ENCODE results near the gene PHKA1. TPM values are rescaled to one million over a fixed set of nuclear protein-coding genes. Genes with fewer than 3 reads are reported as not detected.

PHKA1 gene
- total and polyA plus RNA-seq, 2 donors (not counting 1 experiment from before 2014, with no cell fraction given) = 2.0 to 9.1 TPM

DNA sequence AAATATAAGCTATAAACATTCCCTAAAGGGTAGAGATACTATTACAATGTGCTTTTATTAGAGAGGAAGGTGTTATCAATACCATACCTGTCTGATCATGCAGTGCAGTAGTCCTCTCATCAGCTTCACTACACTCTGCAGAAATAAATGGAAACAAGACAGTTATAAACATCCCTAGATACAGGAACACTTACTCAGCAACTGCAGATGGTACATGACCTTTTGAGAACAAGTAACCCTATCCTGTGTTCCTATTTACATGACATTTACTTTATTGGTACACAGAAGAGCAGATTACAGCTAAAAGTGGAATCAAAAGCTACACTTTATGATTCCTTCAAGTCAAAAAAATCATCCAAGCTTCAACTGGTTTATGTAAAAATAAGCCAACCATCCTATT, 9.0 kb downstream of the PHKA1 start:
- TF ChIP-seq, protein P1, sequence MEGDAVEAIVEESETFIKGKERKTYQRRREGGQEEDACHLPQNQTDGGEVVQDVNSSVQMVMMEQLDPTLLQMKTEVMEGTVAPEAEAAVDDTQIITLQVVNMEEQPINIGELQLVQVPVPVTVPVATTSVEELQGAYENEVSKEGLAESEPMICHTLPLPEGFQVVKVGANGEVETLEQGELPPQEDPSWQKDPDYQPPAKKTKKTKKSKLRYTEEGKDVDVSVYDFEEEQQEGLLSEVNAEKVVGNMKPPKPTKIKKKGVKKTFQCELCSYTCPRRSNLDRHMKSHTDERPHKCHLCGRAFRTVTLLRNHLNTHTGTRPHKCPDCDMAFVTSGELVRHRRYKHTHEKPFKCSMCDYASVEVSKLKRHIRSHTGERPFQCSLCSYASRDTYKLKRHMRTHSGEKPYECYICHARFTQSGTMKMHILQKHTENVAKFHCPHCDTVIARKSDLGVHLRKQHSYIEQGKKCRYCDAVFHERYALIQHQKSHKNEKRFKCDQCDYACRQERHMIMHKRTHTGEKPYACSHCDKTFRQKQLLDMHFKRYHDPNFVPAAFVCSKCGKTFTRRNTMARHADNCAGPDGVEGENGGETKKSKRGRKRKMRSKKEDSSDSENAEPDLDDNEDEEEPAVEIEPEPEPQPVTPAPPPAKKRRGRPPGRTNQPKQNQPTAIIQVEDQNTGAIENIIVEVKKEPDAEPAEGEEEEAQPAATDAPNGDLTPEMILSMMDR (conservative IDR thresholded peaks at IDR 0.05 in 1 of 2, IDR thresholded peaks at IDR 0.05 in 1 of 2; ENCODE audit: low read depth in 1 of 2, low read length in 2 of 2) = no peak
- TF ChIP-seq EZH2 (IDR thresholded peaks at IDR 0.05; ENCODE audit: low read length, missing control alignments) = no peak
- Histone ChIP-seq H3K4me1 (ENCODE audit: control insufficient read depth, extremely low read depth, insufficient read depth, low read length) (no peaks in the 10 kb centered on the region), H3K27me3 (ENCODE audit: control insufficient read depth, insufficient read depth, low read length) (no peaks in the 10 kb centered on the region), H3K4me2 (ENCODE audit: extremely low read depth, insufficient read depth, low read length) (no peak overlapping the region), H3K36me3 (ENCODE audit: control insufficient read depth, insufficient read depth, low read length) (no peaks in the 10 kb centered on the region), H3K79me2 (ENCODE audit: control insufficient read depth, insufficient read depth, low read length) (no peaks in the 10 kb centered on the region), H3K9ac (ENCODE audit: insufficient read depth, low read length) (no peak overlapping the region), H3K4me3 (replicated peaks in 1 of 4; ENCODE audit: control extremely low read depth in 1 of 4, insufficient read depth in 1 of 4, low read depth in 3 of 4, low read length in 4 of 4) (no peak overlapping the region), H2AFZ (ENCODE audit: low read length) (no peak overlapping the region), H4K20me1 (ENCODE audit: control insufficient read depth, extremely low read depth, insufficient read depth, low read length) (no peaks in the 10 kb centered on the region), H3K9me3 (ENCODE audit: control insufficient read depth, insufficient read depth, low read depth, low read length) (no peaks in the 10 kb centered on the region), H3K27ac (ENCODE audit: insufficient read depth, low read length) (no peak overlapping the region)
- DNase-seq (ENCODE audit: low read depth in 2 of 2) = no peak

DNA sequence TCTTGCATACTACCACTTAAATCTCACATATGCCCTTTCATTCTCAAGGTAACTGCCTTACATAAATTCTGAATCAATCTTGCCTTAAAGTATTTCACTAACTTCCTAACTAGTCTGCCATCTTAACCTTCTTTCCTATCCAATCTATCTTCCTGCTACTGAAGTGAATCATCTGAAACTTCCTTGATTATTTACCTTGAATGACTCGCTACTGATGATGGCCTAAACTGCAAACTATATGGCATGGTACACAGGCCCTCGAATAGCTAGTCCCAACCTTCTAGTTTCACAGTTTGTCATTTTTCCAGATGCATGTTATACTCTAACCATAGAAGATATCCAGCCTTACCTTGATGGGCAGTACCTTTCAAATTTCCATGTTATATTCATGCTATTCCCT, 19.9 kb downstream of the PHKA1 start:
- H2AFZ ChIP-seq (ENCODE audit: low read length) = no peak overlapping the region
- no peak overlapping the region for H3K4me2 ChIP-seq (ENCODE audit: extremely low read depth, insufficient read depth, low read length)
- no peak for TF ChIP-seq EZH2 (IDR thresholded peaks at IDR 0.05; ENCODE audit: low read length, missing control alignments)
- TF ChIP-seq, protein P1 (conservative IDR thresholded peaks at IDR 0.05 in 1 of 2, IDR thresholded peaks at IDR 0.05 in 1 of 2; ENCODE audit: low read depth in 1 of 2, low read length in 2 of 2) = no peak
- H3K79me2 ChIP-seq (ENCODE audit: control insufficient read depth, insufficient read depth, low read length) = no peaks in the 10 kb centered on the region
- no peaks in the 10 kb centered on the region for H3K36me3 ChIP-seq (ENCODE audit: control insufficient read depth, insufficient read depth, low read length)
- H3K9ac ChIP-seq (ENCODE audit: insufficient read depth, low read length) = no peak overlapping the region
- H3K27ac ChIP-seq (ENCODE audit: insufficient read depth, low read length) = no peak overlapping the region
- no peaks in the 10 kb centered on the region for H3K27me3 ChIP-seq (ENCODE audit: control insufficient read depth, insufficient read depth, low read length)
- no peaks in the 10 kb centered on the region for H3K9me3 ChIP-seq (ENCODE audit: control insufficient read depth, insufficient read depth, low read depth, low read length)
- no peak for DNase-seq (ENCODE audit: low read depth in 2 of 2)
- no peaks in the 10 kb centered on the region for H4K20me1 ChIP-seq (ENCODE audit: control insufficient read depth, extremely low read depth, insufficient read depth, low read length)
- H3K4me3 ChIP-seq (replicated peaks in 1 of 4; ENCODE audit: control extremely low read depth in 1 of 4, insufficient read depth in 1 of 4, low read depth in 3 of 4, low read length in 4 of 4) = no peak overlapping the region
- H3K4me1 ChIP-seq (ENCODE audit: control insufficient read depth, extremely low read depth, insufficient read depth, low read length) = peaks cover 2% of the 10 kb centered on the region

DNA sequence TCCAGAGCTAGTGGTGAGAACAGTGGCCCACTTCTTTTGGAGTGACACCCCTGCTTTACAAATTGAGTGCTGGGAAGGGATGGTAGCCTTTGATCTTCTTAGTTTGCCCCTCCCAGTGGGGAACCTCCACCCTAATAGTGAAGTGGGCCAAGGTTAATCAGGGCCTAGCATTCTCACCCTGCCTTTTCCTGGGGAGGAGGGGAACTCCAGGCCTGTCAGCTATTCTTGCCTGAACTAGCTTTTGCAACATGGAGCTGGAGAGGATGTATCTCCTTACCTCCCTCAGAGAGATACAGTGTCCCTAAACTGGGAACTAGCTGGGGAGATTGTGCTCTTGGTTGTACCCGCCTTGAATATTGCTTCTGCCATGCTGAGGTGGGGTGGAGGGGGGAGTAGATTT, 20.6 kb downstream of the PHKA1 start:
- Histone ChIP-seq H3K9ac (ENCODE audit: insufficient read depth, low read length) (no peak overlapping the region), H3K9me3 (ENCODE audit: control insufficient read depth, insufficient read depth, low read depth, low read length) (no peaks in the 10 kb centered on the region), H3K4me2 (ENCODE audit: extremely low read depth, insufficient read depth, low read length) (no peak overlapping the region), H2AFZ (ENCODE audit: low read length) (no peak overlapping the region), H3K27ac (ENCODE audit: insufficient read depth, low read length) (no peak overlapping the region), H3K4me3 (replicated peaks in 1 of 4; ENCODE audit: control extremely low read depth in 1 of 4, insufficient read depth in 1 of 4, low read depth in 3 of 4, low read length in 4 of 4) (no peak overlapping the region), H3K36me3 (ENCODE audit: control insufficient read depth, insufficient read depth, low read length) (no peaks in the 10 kb centered on the region), H3K79me2 (ENCODE audit: control insufficient read depth, insufficient read depth, low read length) (no peaks in the 10 kb centered on the region), H4K20me1 (ENCODE audit: control insufficient read depth, extremely low read depth, insufficient read depth, low read length) (no peaks in the 10 kb centered on the region), H3K27me3 (ENCODE audit: control insufficient read depth, insufficient read depth, low read length) (no peaks in the 10 kb centered on the region), H3K4me1 (ENCODE audit: control insufficient read depth, extremely low read depth, insufficient read depth, low read length) (peaks cover 2% of the 10 kb centered on the region)
- no peak for TF ChIP-seq EZH2 (IDR thresholded peaks at IDR 0.05; ENCODE audit: low read length, missing control alignments)
- TF ChIP-seq, protein P1 (conservative IDR thresholded peaks at IDR 0.05 in 1 of 2, IDR thresholded peaks at IDR 0.05 in 1 of 2; ENCODE audit: low read depth in 1 of 2, low read length in 2 of 2) = no peak
- DNase-seq (ENCODE audit: low read depth in 2 of 2) = no peak

Measured in fibroblast of lung (primary cell).